GM19452 (cell line): Measurements from ENCODE around the gene ETV7.

Experiments used
- ATAC-seq: cut with Tn5 transposase; IDR thresholded peaks from one replicate; pipeline ENCODE4 v1.9.1; 2021; ENCODE audit not compliant: unreplicated experiment

The ETV7 gene

DNA sequence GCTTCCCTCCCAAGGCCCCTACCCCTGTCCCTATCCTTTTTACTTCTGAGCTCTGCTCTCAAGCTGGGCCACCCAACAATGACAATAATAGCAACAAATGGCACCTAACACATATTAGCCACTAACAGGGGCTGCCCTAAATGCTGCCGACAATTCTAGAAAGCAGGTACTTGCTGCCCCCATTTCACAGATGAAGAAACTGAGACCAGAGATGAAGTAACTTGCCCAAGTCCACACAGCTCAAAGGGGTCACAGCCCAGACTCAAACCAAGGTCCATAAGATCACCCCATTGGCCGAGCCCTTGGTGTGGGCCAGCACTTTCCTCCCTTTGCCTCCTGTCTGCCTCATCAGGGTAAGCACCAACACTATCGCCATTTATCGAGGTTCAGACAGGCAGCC, 62.8 kb downstream of the ETV7 start:
- no peak for ATAC-seq

DNA sequence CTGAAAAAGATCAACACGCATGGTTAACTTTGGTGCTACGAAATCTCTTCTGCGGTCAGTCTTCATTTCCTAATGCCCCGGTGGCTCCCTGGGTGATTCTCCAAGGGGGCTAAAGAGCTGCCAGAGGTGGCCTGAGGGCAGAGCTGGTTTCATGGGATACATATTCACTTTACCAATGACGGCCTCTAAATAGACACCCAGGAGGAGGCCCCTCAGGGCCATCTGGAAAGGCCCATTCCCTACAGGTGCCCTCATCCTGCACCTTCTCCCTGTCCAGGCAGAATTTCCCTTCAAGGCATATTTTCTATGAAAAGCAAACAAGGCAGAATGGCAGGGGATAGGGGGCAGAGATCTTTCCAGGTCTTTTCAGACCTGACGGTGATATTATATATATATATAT, 63.3 kb downstream of the ETV7 start:
- ATAC-seq: no peak

DNA sequence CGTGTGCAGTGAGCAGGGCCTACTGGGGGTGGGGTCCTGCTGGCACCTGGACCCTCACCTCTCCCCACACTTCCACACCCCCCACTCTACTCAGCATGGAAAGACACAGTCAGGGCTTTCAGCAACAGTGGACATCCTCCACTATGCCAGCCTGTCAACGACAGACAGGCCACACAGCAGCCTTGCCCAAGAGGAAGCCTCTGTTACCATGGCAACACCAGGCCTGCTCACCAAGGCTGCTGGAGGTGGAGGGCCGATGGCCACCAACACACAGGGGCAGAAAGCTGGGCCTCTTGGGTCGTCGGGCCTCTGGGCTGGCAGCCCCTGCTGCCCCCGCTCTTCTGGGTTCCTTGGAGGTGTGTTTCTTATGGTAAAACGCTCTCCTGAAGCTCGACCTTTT, 64.4 kb downstream of the ETV7 start:
- ATAC-seq: no peak

DNA sequence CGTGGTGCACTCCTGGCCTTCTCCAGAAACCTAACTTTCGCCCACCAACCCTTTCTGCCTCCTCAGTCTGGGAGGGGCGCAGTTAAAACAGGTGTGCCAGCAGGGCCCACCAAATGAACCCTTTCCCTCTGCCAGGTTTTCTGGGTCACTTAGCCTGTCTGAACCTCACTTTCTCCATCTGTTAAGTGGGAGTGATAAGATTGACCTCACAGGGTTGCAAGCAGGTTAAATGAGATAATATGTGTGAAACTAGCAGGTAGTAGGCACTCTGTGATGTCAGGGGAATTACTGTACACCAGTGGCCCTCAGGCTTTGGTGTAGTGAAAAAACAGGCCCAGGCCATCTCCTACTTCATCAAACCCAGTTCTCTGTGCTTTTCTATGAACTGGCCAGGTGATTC, 64.9 kb downstream of the ETV7 start:
- no peak for ATAC-seq

DNA sequence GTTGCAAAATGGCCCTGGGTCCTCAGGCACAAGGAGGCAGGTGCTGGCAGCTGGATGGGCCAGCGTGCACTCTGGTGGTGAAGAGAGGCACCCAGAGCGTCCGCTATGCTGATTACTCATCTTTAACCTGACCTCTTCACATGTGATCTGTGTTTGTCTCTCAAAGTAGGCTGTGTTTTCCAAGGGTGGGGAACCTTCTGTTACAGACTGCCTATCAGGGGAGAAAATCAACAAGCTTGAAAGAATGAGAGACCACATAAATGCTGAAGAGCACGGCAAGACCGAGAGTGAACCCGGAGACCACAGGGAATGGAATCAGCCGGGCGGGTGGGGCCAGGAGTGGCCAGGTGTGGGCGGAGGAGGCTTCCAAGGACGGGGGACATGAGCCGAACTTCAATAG, 67.0 kb downstream of the ETV7 start:
- ATAC-seq: no peak

DNA sequence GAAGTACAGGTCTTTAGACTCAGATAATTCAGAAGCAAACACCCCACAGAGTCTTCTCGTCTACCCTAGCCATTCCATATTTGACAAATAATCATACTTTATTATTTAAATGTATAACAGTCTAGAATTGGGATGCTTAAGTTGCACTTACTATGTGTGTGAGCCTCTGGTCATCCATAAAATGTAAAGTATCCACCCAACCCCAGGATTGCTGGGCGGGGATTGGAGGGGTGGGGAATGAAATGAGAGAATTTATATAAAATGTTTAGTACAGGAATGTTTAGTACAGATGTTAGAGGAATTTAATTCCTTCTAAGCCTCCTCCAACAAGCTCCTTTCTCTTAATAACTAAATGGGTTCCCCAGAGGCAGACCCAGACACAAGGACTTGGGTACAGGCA, 67.6 kb downstream of the ETV7 start:
- ATAC-seq: no peak

DNA sequence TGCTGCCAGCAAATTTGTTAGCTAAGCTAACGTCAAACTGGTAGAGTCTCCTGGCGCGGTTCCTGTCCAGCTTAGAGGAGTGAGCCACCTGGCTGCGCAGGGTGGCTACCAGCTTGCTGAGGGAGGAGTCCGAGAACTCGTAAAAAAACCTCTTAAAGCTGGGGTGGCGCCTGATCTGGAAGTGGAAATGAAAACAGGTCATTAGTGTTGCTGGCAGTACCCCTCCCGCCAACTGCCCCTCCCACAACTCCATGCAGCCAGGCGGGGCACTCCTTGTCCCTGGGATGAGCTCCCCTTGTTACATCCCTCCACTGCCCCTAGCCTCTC, 68.1 kb downstream of the ETV7 start:
- no peak for ATAC-seq

DNA sequence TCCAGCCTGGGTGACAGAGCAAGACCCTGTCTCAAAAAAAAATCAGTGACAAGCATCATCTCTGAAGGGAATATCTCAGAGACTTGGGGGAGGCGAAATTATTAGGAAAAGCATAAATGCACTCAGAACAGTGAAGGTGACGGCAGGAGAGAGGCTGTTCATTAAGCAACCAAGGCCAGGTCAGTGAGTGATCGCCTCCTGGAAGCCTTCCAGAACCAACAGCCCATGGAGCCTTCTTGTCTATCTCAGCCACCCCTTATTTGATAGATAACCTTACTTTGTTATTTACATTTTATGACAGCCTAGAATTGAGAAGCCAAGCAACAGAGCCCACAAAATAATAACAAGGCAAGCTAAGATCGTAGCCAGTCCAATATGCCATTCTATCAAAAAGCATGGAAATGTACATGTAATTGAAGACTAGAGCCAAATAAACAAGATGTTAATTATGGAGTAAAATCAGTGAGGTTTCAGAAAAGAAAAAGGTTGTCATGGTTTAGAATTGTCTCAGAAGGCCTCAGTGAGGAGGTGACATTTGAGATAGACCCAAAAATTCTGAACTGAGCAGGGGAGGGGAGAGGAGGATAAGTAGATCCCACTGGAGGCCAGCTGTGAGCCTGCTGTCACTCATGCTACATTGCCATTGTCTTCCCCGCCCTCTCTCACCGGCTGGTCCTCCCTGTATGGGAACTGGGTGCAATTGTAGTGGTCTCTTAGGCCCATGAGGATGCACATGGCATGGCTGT, 68.6 kb downstream of the ETV7 start:
- ATAC-seq: no peak

DNA sequence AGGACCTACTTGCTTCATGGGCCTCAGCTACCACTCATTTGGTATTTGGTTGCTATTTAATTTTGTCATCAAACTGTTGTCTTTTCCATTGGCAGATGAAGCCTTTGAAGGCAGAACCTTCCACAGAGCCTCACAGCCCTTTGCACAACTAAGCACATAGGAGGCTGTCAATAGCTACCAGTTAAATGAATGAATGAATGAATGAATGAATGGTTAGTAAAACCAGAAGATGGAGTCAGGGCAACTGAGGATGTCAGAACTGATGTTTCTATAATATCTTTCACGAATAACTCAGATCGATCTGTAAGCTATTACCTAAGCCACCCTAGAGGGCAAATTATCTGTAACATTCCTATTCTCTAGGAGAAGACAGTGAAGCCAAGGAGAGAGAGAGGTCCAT, 69.8 kb downstream of the ETV7 start:
- no peak for ATAC-seq
